ENCODE results near the gene TUSC2.

The TUSC2 gene

GRCh38 chr3:50294492-50295403 is 33.3 kb downstream of the TUSC2 start:
- no peak overlapping the region for H3K4me2 ChIP-seq (ENCODE audit: low read length)
- peaks cover 7% of the 10 kb centered on the region for H3K79me2 ChIP-seq (ENCODE audit: control insufficient read depth, insufficient read depth, low read length, poor library complexity)
- H2BK5ac ChIP-seq (ENCODE audit: low read depth, low read length, poor library complexity) = no peak overlapping the region
- H2AFZ ChIP-seq (ENCODE audit: insufficient read depth, low read length, poor library complexity) = no peak overlapping the region
- no peak overlapping the region for H2BK120ac ChIP-seq (ENCODE audit: insufficient read depth, low read length, poor library complexity)
- H4K12ac ChIP-seq (ENCODE audit: low read depth, low read length) = no peak overlapping the region
- no peaks in the 10 kb centered on the region for H3K9me3 ChIP-seq (ENCODE audit: insufficient read depth, low read depth, low read length)
- no peak overlapping the region for H3K14ac ChIP-seq (ENCODE audit: low read length)
- no peak overlapping the region for H3K4me3 ChIP-seq (ENCODE audit: low read depth, low read length)
- no peak for DNase-seq
- WGBS (ENCODE audit: extremely low coverage, insufficient coverage, insufficient read length) = no CpG with 5 or more reads among the region's 22 CpGs
- H3K9ac ChIP-seq (ENCODE audit: low read length) = no peak overlapping the region
- H3K23ac ChIP-seq (ENCODE audit: low read length) = no peak overlapping the region
- peaks cover 18% of the 10 kb centered on the region for H3K79me1 ChIP-seq (ENCODE audit: low read length)
- H3K4me1 ChIP-seq (ENCODE audit: control insufficient read depth in 1 of 2, insufficient read depth in 2 of 2, low read length in 2 of 2) = peaks cover 9 to 16% of the 10 kb centered on the region in 2 experiments
- no peak overlapping the region for H3K18ac ChIP-seq (ENCODE audit: low read length)
- H3K4ac ChIP-seq (ENCODE audit: low read depth, low read length) = no peak overlapping the region
- H4K8ac ChIP-seq (ENCODE audit: low read depth, low read length) = no peak overlapping the region
- peaks cover 12% of the 10 kb centered on the region in 2 experiments for H3K36me3 ChIP-seq (ENCODE audit: control insufficient read depth in 1 of 2, insufficient read depth in 2 of 2, low read length in 2 of 2)
- no peak overlapping the region for H3K27ac ChIP-seq (ENCODE audit: low read depth, low read length)
- H4K91ac ChIP-seq (ENCODE audit: low read depth, low read length) = no peak overlapping the region
- H2BK12ac ChIP-seq (ENCODE audit: low read length) = no peak overlapping the region
- H2AK5ac ChIP-seq (ENCODE audit: low read length) = no peak overlapping the region
- no peaks in the 10 kb centered on the region for H3K27me3 ChIP-seq (ENCODE audit: insufficient read depth, low read length)

GRCh38 chr3:50294089-50294488 is 33.9 kb downstream of the TUSC2 start:
- no peaks in the 10 kb centered on the region for H3K27me3 ChIP-seq (ENCODE audit: insufficient read depth, low read length)
- peaks cover 7% of the 10 kb centered on the region for H3K79me2 ChIP-seq (ENCODE audit: control insufficient read depth, insufficient read depth, low read length, poor library complexity)
- H3K79me1 ChIP-seq (ENCODE audit: low read length) = peaks cover 17% of the 10 kb centered on the region
- H3K4ac ChIP-seq (ENCODE audit: low read depth, low read length) = no peak overlapping the region
- WGBS (ENCODE audit: extremely low coverage, insufficient coverage, insufficient read length) = no CpG with 5 or more reads among the region's 4 CpGs
- H3K27ac ChIP-seq (ENCODE audit: low read depth, low read length) = no peak overlapping the region
- no peak overlapping the region for H3K18ac ChIP-seq (ENCODE audit: low read length)
- no peak overlapping the region for H4K91ac ChIP-seq (ENCODE audit: low read depth, low read length)
- no peaks in the 10 kb centered on the region for H3K9me3 ChIP-seq (ENCODE audit: insufficient read depth, low read depth, low read length)
- no peak overlapping the region for H4K8ac ChIP-seq (ENCODE audit: low read depth, low read length)
- no peak overlapping the region for H3K4me2 ChIP-seq (ENCODE audit: low read length)
- DNase-seq = no peak
- H3K23ac ChIP-seq (ENCODE audit: low read length) = no peak overlapping the region
- no peak overlapping the region for H2BK12ac ChIP-seq (ENCODE audit: low read length)
- no peak overlapping the region for H3K4me3 ChIP-seq (ENCODE audit: low read depth, low read length)
- H2AK5ac ChIP-seq (ENCODE audit: low read length) = no peak overlapping the region
- H3K4me1 ChIP-seq (ENCODE audit: control insufficient read depth in 1 of 2, insufficient read depth in 2 of 2, low read length in 2 of 2) = peaks cover 9 to 15% of the 10 kb centered on the region in 2 experiments
- H3K9ac ChIP-seq (ENCODE audit: low read length) = no peak overlapping the region
- H2BK120ac ChIP-seq (ENCODE audit: insufficient read depth, low read length, poor library complexity) = no peak overlapping the region
- no peak overlapping the region for H2AFZ ChIP-seq (ENCODE audit: insufficient read depth, low read length, poor library complexity)
- H3K14ac ChIP-seq (ENCODE audit: low read length) = no peak overlapping the region
- no peak overlapping the region for H4K12ac ChIP-seq (ENCODE audit: low read depth, low read length)
- H2BK5ac ChIP-seq (ENCODE audit: low read depth, low read length, poor library complexity) = no peak overlapping the region
- peaks cover 19% of the 10 kb centered on the region in 2 experiments for H3K36me3 ChIP-seq (ENCODE audit: control insufficient read depth in 1 of 2, insufficient read depth in 2 of 2, low read length in 2 of 2)

GRCh38 chr3:50293079-50293801 is 34.8 kb downstream of the TUSC2 start:
- no peak overlapping the region for H3K4ac ChIP-seq (ENCODE audit: low read depth, low read length)
- no peak overlapping the region for H2BK5ac ChIP-seq (ENCODE audit: low read depth, low read length, poor library complexity)
- H3K23ac ChIP-seq (ENCODE audit: low read length) = no peak overlapping the region
- H4K12ac ChIP-seq (ENCODE audit: low read depth, low read length) = peak overlapping the region; percentile 82
- no peak overlapping the region for H2AK5ac ChIP-seq (ENCODE audit: low read length)
- no peak overlapping the region for H2AFZ ChIP-seq (ENCODE audit: insufficient read depth, low read length, poor library complexity)
- peak overlapping the region; percentile 53 for H4K91ac ChIP-seq (ENCODE audit: low read depth, low read length)
- no CpG with 5 or more reads among the region's 12 CpGs for WGBS (ENCODE audit: extremely low coverage, insufficient coverage, insufficient read length)
- H3K4me2 ChIP-seq (ENCODE audit: low read length) = no peak overlapping the region
- H3K27ac ChIP-seq (ENCODE audit: low read depth, low read length) = no peak overlapping the region
- peaks cover 4% of the 10 kb centered on the region for H3K79me2 ChIP-seq (ENCODE audit: control insufficient read depth, insufficient read depth, low read length, poor library complexity)
- peaks cover 6 to 11% of the 10 kb centered on the region in 2 experiments for H3K4me1 ChIP-seq (ENCODE audit: control insufficient read depth in 1 of 2, insufficient read depth in 2 of 2, low read length in 2 of 2)
- peak overlapping the region; percentile 93 for H4K8ac ChIP-seq (ENCODE audit: low read depth, low read length)
- no peak overlapping the region for H3K4me3 ChIP-seq (ENCODE audit: low read depth, low read length)
- no peak overlapping the region for H3K14ac ChIP-seq (ENCODE audit: low read length)
- H3K18ac ChIP-seq (ENCODE audit: low read length) = no peak overlapping the region
- H3K27me3 ChIP-seq (ENCODE audit: insufficient read depth, low read length) = no peaks in the 10 kb centered on the region
- peaks cover 1% of the 10 kb centered on the region for H3K9me3 ChIP-seq (ENCODE audit: insufficient read depth, low read depth, low read length)
- no peak overlapping the region for H3K9ac ChIP-seq (ENCODE audit: low read length)
- H2BK120ac ChIP-seq (ENCODE audit: insufficient read depth, low read length, poor library complexity) = no peak overlapping the region
- no peak overlapping the region for H2BK12ac ChIP-seq (ENCODE audit: low read length)
- no peak for DNase-seq
- H3K79me1 ChIP-seq (ENCODE audit: low read length) = peaks cover 10% of the 10 kb centered on the region
- H3K36me3 ChIP-seq (ENCODE audit: control insufficient read depth in 1 of 2, insufficient read depth in 2 of 2, low read length in 2 of 2) = peaks cover 27 to 28% of the 10 kb centered on the region in 2 experiments

- Histone ChIP-seq H3K9me3 (ENCODE audit: insufficient read depth, low read depth, low read length) (peaks cover 2% of the 10 kb centered on the region), H3K79me1 (ENCODE audit: low read length) (peaks cover 9% of the 10 kb centered on the region), H3K14ac (ENCODE audit: low read length) (peak within 1 kb of the TSS; percentile 56), H3K36me3 (ENCODE audit: control insufficient read depth in 1 of 2, insufficient read depth in 2 of 2, low read length in 2 of 2) (peaks cover 35 to 36% of the 10 kb centered on the region in 2 experiments), H2BK5ac (ENCODE audit: low read depth, low read length, poor library complexity) (peak within 1 kb of the TSS; percentile 15), H3K27me3 (ENCODE audit: insufficient read depth, low read length) (no peaks in the 10 kb centered on the region), H2BK120ac (ENCODE audit: insufficient read depth, low read length, poor library complexity) (peak within 1 kb of the TSS; percentile 4), H2AFZ (ENCODE audit: insufficient read depth, low read length, poor library complexity) (peak within 1 kb of the TSS; percentile 77), H3K4me1 (ENCODE audit: control insufficient read depth in 1 of 2, insufficient read depth in 2 of 2, low read length in 2 of 2) (peaks cover 6 to 10% of the 10 kb centered on the region in 2 experiments), H3K23ac (ENCODE audit: low read length) (no peak within 1 kb of the TSS), H3K4ac (ENCODE audit: low read depth, low read length) (peak within 1 kb of the TSS; percentile 91), H4K12ac (ENCODE audit: low read depth, low read length) (peak within 1 kb of the TSS; percentile 82), H2AK5ac (ENCODE audit: low read length) (peak within 1 kb of the TSS; percentile 78), H2BK12ac (ENCODE audit: low read length) (no peak within 1 kb of the TSS), H3K4me2 (ENCODE audit: low read length) (peak within 1 kb of the TSS; percentile 99), H3K4me3 (ENCODE audit: low read depth, low read length) (peak within 1 kb of the TSS; percentile 87), H3K79me2 (ENCODE audit: control insufficient read depth, insufficient read depth, low read length, poor library complexity) (peaks cover 4% of the 10 kb centered on the region), H3K27ac (ENCODE audit: low read depth, low read length) (no peak within 1 kb of the TSS), H4K8ac (ENCODE audit: low read depth, low read length) (peak within 1 kb of the TSS; percentile 93), H4K91ac (ENCODE audit: low read depth, low read length) (peak within 1 kb of the TSS; percentile 71), H3K18ac (ENCODE audit: low read length) (peak within 1 kb of the TSS; percentile 48), H3K9ac (ENCODE audit: low read length) (peak within 1 kb of the TSS; percentile 92)
- no CpG with 5 or more reads among the region's 67 CpGs for WGBS (ENCODE audit: extremely low coverage, insufficient coverage, insufficient read length)
- DNase-seq = peak; percentile 97 to 98
These were observed 35.6 kb downstream of the TUSC2 start, which contains the start of gene IFRD2 for GRCh38 chr3:50292159-50293078. IFRD2 (minus strand) TSS chr3:50292429; CDS start chr3:50292274, 155 bp downstream.
